ENCODE data around the gene DYNLT5.
"Not testable (repeated sequence)": the region's sequence is repeated elsewhere in the genome, so short reads cannot be mapped to it uniquely, and the experiment has no call there.

Gene DYNLT5

GRCh38 chr1:66751160-66751559 is 1.1 kb upstream of the DYNLT5 start:
- no peak for DNase-seq

GRCh38 chr1:66752671-66753371 is 562 bp downstream of the DYNLT5 start:
- no peak for DNase-seq

- DNase-seq, result no peak
These were observed 5.5 kb downstream of the DYNLT5 start for GRCh38 chr1:66757722-66758240.

- DNase-seq, result peak; percentile 68
These were observed 6.0 kb downstream of the DYNLT5 start for GRCh38 chr1:66758241-66758755.

- no peak for DNase-seq
These were observed 8.2 kb downstream of the DYNLT5 start for GRCh38 chr1:66760506-66760905.

- DNase-seq, result no peak
These were observed 9.0 kb downstream of the DYNLT5 start for GRCh38 chr1:66761221-66761620.

GRCh38 chr1:66764994-66765578 is 12.8 kb downstream of the DYNLT5 start:
- DNase-seq, result peak; percentile 19

- no peak for DNase-seq
These were observed 15.4 kb downstream of the DYNLT5 start for GRCh38 chr1:66767626-66768025.

GRCh38 chr1:66768965-66769364 is 16.7 kb downstream of the DYNLT5 start:
- no peak for DNase-seq

GRCh38 chr1:66769512-66770229 is 17.4 kb downstream of the DYNLT5 start:
- peak; percentile 63 for DNase-seq

GRCh38 chr1:66770240-66770639 is 18.0 kb downstream of the DYNLT5 start:
- no peak for DNase-seq

GRCh38 chr1:66770694-66771093 is 18.4 kb downstream of the DYNLT5 start:
- DNase-seq, result peak; percentile 3

- no peak for DNase-seq
These were observed 21.0 kb downstream of the DYNLT5 start for GRCh38 chr1:66773227-66773626.

- no peak for DNase-seq
These were observed 22.2 kb downstream of the DYNLT5 start for GRCh38 chr1:66774438-66774837.

- no peak for DNase-seq
These were observed 23.4 kb downstream of the DYNLT5 start for GRCh38 chr1:66775646-66776045.

GRCh38 chr1:66777831-66778230 is 25.6 kb downstream of the DYNLT5 start:
- DNase-seq, result no peak

GRCh38 chr1:66778266-66778665 is 26.0 kb downstream of the DYNLT5 start:
- DNase-seq, result no peak

- DNase-seq, result no peak
These were observed 26.7 kb downstream of the DYNLT5 start for GRCh38 chr1:66778969-66779368.

- DNase-seq, result no peak
These were observed 27.3 kb downstream of the DYNLT5 start for GRCh38 chr1:66779475-66780078.

- not testable (repeated sequence) for DNase-seq
These were observed 33.5 kb downstream of the DYNLT5 start for GRCh38 chr1:66785800-66786199.

GRCh38 chr1:66787641-66788040 is 35.4 kb downstream of the DYNLT5 start:
- DNase-seq, result no peak

- no peak for DNase-seq
These were observed 36.1 kb downstream of the DYNLT5 start for GRCh38 chr1:66788231-66788939.

All from NCI-H2029 (cell line).